Measurements from ENCODE around the gene TMEM132E.

The TMEM132E gene

GRCh38 chr17:34589120-34589965 is 10.0 kb downstream of the TMEM132E start:
- TF ChIP-seq ZNF239 (tag by site-specific recombination; IDR thresholded peaks at IDR 0.05), result no peak
- TF ChIP-seq SCRT2 (tag by site-specific recombination; IDR thresholded peaks at IDR 0.05), result peak; percentile 79
- TF ChIP-seq PRDM4 (tag by site-specific recombination; IDR thresholded peaks at IDR 0.05), result no peak
- TF ChIP-seq ZNF341 (tag by site-specific recombination; IDR thresholded peaks at IDR 0.05; ENCODE audit: low read depth), result peak; percentile 53
- TF ChIP-seq ZNF140 (tag by site-specific recombination; IDR thresholded peaks at IDR 0.05), result no peak
- peak; percentile 78 for TF ChIP-seq SCRT1 (tag by site-specific recombination; IDR thresholded peaks at IDR 0.05; ENCODE audit: borderline replicate concordance)
- POLR2A ChIA-PET, result no interaction called here
- Histone ChIP-seq H3K36me3 (ENCODE audit: control insufficient read depth in 2 of 2, insufficient read depth in 1 of 2, low read length in 2 of 2) (no peaks in the 10 kb centered on the region), H3K27ac (ENCODE audit: extremely low read depth, low read depth, low read length) (no peak overlapping the region), H3K4me1 (ENCODE audit: control insufficient read depth, insufficient read depth, low read length) (no peaks in the 10 kb centered on the region), H3K4me3 (ENCODE audit: low read depth, low read length) (no peak overlapping the region), H3K9me3 (ENCODE audit: control insufficient read depth, insufficient read depth, low read depth, low read length) (no peaks in the 10 kb centered on the region)
- CTCF ChIA-PET, result interaction anchor here (0.5 to 1.0 kb wide), 3 partner anchors 49 to 225 kb away, joined by 3 to 5 read pairs (median 3); no protein-coding TSS in a partner anchor

GRCh38 chr17:34592002-34592401 is 12.6 kb downstream of the TMEM132E start:
- TF ChIP-seq ZBTB6 (tag by site-specific recombination; IDR thresholded peaks at IDR 0.05), result no peak
- Histone ChIP-seq H3K4me1 (ENCODE audit: control insufficient read depth, insufficient read depth, low read length) (no peaks in the 10 kb centered on the region), H3K9me3 (ENCODE audit: control insufficient read depth, insufficient read depth, low read depth, low read length) (no peaks in the 10 kb centered on the region), H3K27ac (ENCODE audit: extremely low read depth, low read depth, low read length) (no peak overlapping the region), H3K36me3 (ENCODE audit: control insufficient read depth in 2 of 2, insufficient read depth in 1 of 2, low read length in 2 of 2) (no peaks in the 10 kb centered on the region), H3K4me3 (ENCODE audit: low read depth, low read length) (no peak overlapping the region)
- POLR2A ChIA-PET, result no interaction called here
- CTCF ChIA-PET, result interaction anchor here (0.6 kb wide), 1 partner anchor 1557 kb away, joined by 4 read pairs; no protein-coding TSS in a partner anchor

GRCh38 chr17:34596920-34597319 is 17.5 kb downstream of the TMEM132E start:
- CTCF ChIA-PET, result interaction anchor here (1.1 to 1.7 kb wide), 3 partner anchors 10 to 41 kb away, joined by 4 to 6 read pairs (median 5); no protein-coding TSS in a partner anchor
- no peaks in the 10 kb centered on the region for H3K9me3 ChIP-seq (ENCODE audit: control insufficient read depth, insufficient read depth, low read depth, low read length)
- no peak for TF ChIP-seq ZNF221 (tag by site-specific recombination; IDR thresholded peaks at IDR 0.05; ENCODE audit: borderline replicate concordance)
- no peak for TF ChIP-seq PRDM6 (tag by site-specific recombination; IDR thresholded peaks at IDR 0.05)
- peak; percentile 67; the same call in 1 of the 2 replicates for TF ChIP-seq WT1 (tag by site-specific recombination; IDR thresholded peaks at IDR 0.05)
- H3K36me3 ChIP-seq (ENCODE audit: control insufficient read depth in 2 of 2, insufficient read depth in 1 of 2, low read length in 2 of 2), result no peaks in the 10 kb centered on the region
- H3K27ac ChIP-seq (ENCODE audit: extremely low read depth, low read depth, low read length), result no peak overlapping the region
- H3K4me1 ChIP-seq (ENCODE audit: control insufficient read depth, insufficient read depth, low read length), result peaks cover 3% of the 10 kb centered on the region; the same call in 1 of the 2 replicates
- POLR2A ChIA-PET, result no interaction called here
- no peak overlapping the region for H3K4me3 ChIP-seq (ENCODE audit: low read depth, low read length)

Measured in HEK293 (cell line).